ENCODE data around the gene PRLHR.

DNA sequence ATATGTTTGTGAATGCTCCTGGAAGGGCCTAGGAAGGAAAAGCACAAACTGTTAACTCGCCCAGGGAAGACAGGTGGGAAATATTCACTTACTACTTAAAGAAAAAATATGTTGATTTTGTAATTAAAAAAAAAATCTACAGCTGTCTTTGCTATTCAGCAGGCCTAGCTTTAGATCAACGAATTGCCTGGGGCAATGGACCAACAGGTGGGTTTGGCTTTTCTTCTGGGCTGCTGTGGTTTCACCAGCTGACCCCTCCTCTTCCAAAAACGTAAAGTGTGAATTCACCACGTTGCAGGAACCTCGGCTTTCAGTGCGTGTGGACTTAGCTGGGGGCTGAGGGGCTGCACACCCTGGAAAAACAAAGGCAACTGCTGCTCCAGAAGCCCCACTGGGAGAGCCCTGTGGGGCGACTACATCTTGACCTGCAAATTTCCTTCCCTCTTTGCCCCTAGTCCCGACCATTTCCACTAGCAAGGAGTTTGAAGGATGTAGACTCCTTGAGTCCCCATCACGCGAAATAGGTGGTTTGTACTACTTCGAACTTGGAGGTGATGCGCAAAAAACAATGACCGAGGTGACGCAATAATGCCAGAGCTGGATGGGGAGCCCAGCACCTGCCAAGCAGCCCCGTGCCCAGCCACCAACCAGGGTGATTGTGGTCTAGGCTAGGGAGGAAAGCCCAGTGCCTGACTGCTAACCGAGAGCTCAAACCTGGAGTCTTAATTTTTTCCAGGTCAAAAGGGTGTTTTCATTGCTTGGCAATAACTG is 7.4 kb downstream of the PRLHR start:
- TF ChIP-seq, protein P1, sequence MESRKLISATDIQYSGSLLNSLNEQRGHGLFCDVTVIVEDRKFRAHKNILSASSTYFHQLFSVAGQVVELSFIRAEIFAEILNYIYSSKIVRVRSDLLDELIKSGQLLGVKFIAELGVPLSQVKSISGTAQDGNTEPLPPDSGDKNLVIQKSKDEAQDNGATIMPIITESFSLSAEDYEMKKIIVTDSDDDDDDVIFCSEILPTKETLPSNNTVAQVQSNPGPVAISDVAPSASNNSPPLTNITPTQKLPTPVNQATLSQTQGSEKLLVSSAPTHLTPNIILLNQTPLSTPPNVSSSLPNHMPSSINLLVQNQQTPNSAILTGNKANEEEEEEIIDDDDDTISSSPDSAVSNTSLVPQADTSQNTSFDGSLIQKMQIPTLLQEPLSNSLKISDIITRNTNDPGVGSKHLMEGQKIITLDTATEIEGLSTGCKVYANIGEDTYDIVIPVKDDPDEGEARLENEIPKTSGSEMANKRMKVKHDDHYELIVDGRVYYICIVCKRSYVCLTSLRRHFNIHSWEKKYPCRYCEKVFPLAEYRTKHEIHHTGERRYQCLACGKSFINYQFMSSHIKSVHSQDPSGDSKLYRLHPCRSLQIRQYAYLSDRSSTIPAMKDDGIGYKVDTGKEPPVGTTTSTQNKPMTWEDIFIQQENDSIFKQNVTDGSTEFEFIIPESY (IDR thresholded peaks at IDR 0.05; ENCODE audit: borderline replicate concordance, low read depth) = no peak
- TF ChIP-seq, protein P2, sequence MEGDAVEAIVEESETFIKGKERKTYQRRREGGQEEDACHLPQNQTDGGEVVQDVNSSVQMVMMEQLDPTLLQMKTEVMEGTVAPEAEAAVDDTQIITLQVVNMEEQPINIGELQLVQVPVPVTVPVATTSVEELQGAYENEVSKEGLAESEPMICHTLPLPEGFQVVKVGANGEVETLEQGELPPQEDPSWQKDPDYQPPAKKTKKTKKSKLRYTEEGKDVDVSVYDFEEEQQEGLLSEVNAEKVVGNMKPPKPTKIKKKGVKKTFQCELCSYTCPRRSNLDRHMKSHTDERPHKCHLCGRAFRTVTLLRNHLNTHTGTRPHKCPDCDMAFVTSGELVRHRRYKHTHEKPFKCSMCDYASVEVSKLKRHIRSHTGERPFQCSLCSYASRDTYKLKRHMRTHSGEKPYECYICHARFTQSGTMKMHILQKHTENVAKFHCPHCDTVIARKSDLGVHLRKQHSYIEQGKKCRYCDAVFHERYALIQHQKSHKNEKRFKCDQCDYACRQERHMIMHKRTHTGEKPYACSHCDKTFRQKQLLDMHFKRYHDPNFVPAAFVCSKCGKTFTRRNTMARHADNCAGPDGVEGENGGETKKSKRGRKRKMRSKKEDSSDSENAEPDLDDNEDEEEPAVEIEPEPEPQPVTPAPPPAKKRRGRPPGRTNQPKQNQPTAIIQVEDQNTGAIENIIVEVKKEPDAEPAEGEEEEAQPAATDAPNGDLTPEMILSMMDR (IDR thresholded peaks at IDR 0.05) = no peak
- TF ChIP-seq, protein P3, sequence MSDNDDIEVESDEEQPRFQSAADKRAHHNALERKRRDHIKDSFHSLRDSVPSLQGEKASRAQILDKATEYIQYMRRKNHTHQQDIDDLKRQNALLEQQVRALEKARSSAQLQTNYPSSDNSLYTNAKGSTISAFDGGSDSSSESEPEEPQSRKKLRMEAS (IDR thresholded peaks at IDR 0.05; ENCODE audit: low read depth) = no peak
- TF ChIP-seq RFX5 (IDR thresholded peaks at IDR 0.05; ENCODE audit: low read length) (no peak), CHD2 (IDR thresholded peaks at IDR 0.05; ENCODE audit: low read length, partially characterized antibody) (no peak), SIN3A (IDR thresholded peaks at IDR 0.05; ENCODE audit: borderline replicate concordance, low read depth, low read length) (no peak)
